Frontal cortex (tissue), 4 donors: ENCODE data around the gene WFDC2. TPM values are rescaled to one million over a fixed set of nuclear protein-coding genes. Genes with fewer than 3 reads are reported as not detected.

ENCODE experiments used
- DNase-seq, 2 donors: peaks; one replicate each; pipeline ENCODE4 v3.0.0; 2012; ENCODE audit warnings: low spot score in 2 of 2
- FAIRE-seq: peaks from 2 replicates; lab custom pipeline; 2012; peaks lifted over from hg19 to GRCh38; lab: Jason Lieb, UNC
- total RNA-seq: library from RNA; depleted of rRNA; stranded (reverse); fragments of >200 nt; gene quantifications from one replicate; pipeline ENCODE4 v1.2.3, GENCODE V29; 2014
- donor health status: control.
- donor health status: control.
- donor health status: control.

The WFDC2 gene
- total RNA-seq, 1 donor from 2014 or later = 3.3 TPM

- FAIRE-seq (no peak), DNase-seq (no peak)
Measured at GRCh38 chr20:45489083-45489531, 19.6 kb downstream of the WFDC2 start.

DNA sequence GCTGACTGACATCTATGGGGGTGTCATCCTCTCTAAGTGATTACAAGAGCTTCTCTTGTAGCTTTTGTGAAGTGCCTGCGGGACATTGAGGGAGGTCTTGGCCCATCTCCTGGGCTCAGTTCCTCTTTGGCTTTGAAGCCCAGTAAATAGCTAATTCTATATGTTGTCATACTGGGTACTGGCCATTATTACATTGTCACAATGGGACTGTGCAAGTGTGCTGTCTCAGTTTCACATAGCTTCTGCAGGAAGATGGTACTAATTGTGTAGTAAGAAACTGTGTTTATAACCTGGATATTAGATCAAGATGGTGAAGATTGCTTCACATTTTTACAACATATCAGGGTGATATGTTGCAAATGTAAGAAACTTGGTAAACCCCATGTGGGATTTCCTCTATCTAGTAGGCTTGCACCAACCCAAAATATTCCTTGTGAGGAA is 26.0 kb downstream of the WFDC2 start:
- FAIRE-seq (no peak), DNase-seq (no peak)

DNA sequence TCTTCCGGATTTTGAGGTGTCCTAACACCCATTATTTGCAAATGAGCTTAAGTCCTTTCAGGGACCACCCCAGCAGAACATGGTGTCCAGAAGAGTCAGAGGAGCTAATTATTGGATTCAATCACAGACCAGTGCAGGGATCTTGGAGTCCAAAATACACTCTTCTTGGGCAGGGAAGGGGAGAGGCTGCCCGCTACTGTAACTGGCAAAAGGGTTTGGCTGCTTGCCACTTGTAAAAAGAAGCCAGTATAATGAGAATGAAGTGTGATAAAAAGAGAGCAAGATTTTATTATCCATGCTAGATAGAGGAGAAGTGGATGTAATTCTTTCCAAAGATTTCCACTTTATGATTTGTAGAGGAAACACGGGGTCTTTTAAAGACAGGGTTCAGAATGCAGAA is 26.6 kb downstream of the WFDC2 start:
- DNase-seq (no peak), FAIRE-seq (no peak)

DNA sequence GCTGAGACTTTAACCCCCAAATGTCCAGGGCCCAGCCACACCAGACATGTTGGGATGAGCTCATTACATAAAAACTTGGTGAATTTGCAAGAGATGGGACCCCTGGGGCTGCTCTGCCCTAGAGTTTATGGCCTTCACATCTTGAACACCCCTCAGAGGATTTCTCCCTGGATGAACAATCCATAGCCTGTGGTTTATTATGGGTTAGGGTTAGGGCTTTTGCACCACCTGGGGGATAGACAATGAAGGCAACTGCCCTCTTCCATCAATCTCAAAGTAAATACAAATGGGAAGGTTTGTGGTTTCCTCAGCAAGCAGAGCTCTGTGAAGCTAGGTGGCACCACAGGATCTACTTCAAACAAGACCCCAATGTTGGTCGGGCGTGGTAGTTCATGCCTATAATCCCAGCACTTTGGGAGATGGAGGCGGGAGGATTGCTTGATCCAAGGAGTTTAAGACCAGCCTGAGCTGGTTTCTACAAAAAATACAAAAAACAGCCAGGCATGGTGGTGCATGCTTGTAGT is 28.5 kb downstream of the WFDC2 start:
- DNase-seq (no peak), FAIRE-seq (no peak)

DNA sequence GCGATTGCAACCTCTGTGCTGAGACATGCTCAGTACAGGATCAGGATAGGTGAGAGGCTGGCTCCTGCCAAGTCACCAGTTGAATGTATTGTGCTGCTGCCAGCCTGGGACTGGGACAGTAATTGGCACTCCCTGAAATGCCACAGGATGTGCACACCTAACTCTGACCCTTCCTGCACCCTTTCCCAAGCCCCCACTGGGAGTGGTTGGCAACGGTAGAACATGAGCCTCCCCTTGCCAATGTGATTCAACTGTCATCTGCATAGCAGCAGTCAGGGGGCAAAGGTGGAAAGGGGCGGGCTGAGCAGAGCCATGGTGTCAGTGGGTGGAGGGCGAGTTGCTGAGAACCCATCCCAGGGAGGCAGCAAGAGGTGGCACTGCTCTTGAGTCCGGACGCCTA is 30.5 kb downstream of the WFDC2 start:
- DNase-seq (no peak), FAIRE-seq (no peak)

DNA sequence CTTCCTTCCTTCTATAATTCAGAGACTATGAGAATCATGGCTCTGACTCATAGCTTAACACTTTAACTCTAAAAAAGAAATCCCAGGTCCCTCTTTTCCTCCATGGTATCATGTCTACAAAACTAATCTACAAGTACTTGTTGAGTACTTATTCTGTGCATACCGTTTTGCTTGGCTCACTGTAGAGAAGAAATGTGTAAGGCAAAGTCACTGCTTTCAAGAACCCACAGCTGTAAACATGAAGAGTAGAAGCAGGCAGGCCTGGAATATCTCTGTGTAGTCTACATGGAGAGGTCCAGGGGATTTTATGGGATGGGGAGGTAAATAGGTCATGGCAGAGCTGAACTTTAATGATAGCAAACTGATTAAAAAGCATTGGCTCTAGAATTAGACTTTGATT is 32.0 kb downstream of the WFDC2 start:
- no peak for DNase-seq
- FAIRE-seq = no peak

DNA sequence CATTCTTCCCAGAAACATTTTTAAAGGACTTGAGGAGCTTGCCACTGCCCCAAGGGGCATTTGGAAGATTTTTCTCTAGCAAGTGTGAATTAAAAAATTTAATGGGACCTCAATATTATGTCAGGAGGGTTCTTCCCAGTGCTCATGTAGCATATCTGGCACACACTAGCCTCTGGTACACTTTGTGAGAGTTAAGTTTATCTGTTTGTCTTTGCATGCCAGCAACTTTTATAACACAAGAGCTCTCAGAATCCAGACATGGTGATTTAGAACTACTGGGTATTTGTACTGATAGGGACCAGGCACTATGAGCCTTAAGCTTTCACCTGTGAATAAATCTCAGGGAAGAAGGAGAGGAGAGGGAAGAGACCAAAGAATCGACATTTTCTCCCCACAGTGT is 33.0 kb downstream of the WFDC2 start:
- DNase-seq (no peak), FAIRE-seq (no peak)

- FAIRE-seq (no peak), DNase-seq (no peak)
Measured at GRCh38 chr20:45503403-45503802, 33.9 kb downstream of the WFDC2 start.

GRCh38 chr20:45506398-45506797 is 36.8 kb downstream of the WFDC2 start:
- FAIRE-seq (no peak), DNase-seq (no peak)

DNA sequence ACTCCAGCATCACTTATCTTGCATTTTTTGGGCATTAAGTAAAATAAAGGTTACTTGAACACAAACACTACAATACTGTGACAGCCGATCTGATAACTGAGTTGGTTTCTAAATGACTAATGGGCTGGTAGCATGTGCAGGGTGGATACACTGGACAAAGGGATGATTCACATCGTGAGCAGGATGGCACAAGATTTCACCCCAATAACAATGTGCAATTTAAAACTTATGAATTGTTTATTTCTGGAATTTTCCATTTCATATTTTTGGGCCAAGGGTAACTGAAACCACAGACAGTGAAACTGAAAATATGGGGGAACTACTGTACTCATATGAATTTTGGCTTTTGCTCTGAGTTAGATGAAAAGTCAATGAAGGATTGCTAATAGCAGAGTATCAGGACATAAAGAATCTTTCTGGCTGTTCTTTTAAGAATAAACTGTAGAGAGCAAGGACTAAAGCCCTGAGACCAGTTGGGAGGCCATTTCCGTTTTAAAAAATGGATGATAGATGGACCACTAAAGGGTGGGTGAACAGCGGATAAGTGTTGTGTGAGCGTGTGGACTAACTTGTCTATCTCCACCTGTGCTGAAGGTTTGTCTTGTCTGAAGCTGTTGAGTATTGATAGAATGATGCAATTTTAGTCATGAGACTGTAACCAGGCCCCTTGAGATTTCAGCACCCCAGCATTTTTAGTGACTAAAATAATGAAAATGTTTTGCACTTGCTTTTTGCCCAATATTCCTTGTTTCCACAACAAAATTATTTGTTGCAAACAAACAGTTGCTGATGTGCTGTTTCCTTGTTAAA is 37.7 kb downstream of the WFDC2 start:
- DNase-seq (no peak), FAIRE-seq (no peak)

GRCh38 chr20:45508068-45508886 is 38.7 kb downstream of the WFDC2 start:
- DNase-seq = no peak
- no peak for FAIRE-seq

DNA sequence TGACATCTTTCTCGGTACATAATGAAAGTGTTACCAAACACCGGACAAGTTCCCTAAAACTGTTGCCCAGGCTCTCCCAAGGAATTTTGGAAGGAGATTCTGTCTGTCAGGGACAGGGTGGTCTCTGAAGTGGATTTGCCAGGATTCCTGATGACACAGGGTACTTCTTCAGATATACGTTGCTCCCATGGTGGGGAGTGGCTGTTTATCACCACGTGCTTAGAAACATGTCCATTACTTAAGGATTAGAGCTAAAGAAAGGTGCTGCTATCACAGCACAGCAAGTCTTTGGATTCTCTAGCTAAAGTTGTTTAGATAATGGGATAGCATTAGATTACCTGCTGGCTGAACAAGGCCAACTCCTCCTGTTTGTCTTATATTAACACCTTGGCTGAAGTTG is 39.5 kb downstream of the WFDC2 start:
- FAIRE-seq (no peak), DNase-seq (no peak)

DNA sequence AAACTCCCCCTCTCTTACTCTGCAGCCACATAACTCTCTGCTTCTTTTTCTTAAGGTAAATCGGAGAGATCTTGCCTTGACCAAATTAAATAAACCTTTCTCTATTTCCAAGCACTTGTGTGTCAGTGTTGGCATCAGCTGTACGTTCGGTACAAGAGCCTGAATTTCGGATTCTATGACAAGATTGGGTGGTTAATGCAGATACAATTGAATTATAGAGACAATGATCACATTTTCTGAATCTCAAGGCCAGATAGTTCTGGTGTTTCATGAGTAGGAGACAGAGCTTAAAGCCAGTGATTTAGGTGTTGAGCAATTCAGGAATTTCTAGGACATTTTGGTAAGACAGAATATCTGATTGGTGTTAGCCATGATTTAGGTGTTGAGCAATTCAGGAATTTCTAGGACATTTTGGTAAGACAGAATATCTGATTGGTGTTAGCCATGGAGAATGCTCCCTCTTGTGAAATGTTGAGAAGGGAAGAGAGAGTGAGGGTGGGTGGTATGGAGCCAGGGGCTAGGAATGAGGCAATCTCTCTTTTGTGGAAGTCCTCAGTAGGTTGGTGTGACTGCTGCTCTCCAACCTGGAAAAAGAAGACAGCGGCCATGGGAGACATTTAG is 40.8 kb downstream of the WFDC2 start:
- DNase-seq (no peak), FAIRE-seq (no peak)

DNA sequence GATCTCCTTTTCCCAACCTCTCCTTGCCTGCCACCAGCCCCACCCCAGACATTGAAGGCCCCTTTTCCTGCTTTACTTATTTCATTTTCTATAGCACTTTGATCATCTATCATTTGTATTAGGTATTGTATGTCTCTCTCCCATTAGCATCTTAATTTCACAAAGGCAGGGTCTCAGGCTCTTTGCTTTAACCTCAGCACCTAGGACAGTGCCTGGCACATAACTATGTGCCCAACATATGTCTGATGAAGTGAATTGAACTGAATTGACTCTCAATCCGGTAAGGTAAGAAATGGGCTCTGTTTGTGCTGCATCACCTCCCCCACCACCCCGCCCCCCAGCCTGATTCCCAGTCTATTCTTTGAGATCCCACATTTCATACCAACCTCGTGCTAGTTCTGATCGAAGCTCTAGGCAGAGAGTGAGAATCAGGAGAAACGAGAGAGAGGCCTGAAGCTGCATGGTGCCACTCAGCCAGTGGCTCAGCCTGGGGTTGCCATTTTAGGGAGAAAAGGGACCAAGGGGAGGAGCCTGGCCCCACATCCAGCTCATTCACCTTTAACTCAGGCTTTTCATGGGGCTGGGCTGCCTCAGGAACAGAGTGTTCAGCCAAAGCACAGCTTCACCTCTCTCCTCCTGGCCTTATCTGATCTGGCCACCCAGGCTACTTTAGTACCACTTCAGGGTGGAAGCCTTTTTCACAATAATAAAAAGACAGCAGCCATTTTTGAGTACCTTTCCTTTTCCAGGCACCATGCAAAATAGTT is 45.8 kb downstream of the WFDC2 start, which contains the start of gene SPINT3:
Gene SPINT3, minus strand, starts transcription at position 476 of the 767 bp plus-strand sequence. Its CDS starts 14 bp downstream, at position 462.
- no peak for DNase-seq
- no peak for FAIRE-seq

- DNase-seq (no peak), FAIRE-seq (no peak)
Measured at GRCh38 chr20:45518282-45518681, 48.7 kb downstream of the WFDC2 start.

GRCh38 chr20:45523821-45524220 is 54.3 kb downstream of the WFDC2 start:
- FAIRE-seq (no peak), DNase-seq (no peak)

DNA sequence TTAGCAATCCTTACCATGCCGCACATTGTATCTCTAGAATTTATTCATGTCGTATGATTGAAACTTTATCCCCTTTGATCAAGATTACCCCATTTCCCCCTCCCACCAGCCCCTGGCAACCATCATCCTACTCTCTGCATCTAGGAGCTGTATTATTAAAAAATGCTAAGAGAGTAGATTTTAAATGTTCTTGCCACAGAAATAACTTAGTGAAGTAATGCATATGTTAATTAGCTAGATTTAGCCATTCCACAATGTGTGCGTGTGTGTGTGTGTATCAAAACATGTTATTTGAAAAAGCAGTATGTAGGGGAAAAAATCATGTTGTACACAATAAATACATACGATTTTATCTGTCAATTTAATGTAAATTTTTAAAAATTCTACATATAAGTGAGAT is 57.7 kb downstream of the WFDC2 start:
- DNase-seq (no peak), FAIRE-seq (no peak)
